Loucy (cell line): Measurements from ENCODE around the gene KIFC3.

Source experiments
- CTCF ChIP-seq: fragments of 200-600 bp; sonication (generic); conservative IDR thresholded peaks from 2 replicates; pipeline ENCODE4 v1.5.1; 2014; ENCODE audit warnings: mild to moderate bottlenecking, antibody characterized with exemption, low read length
- EZH2phosphoT487 ChIP-seq: fragments of 200-600 bp; IDR thresholded peaks from 2 replicates; pipeline ENCODE4 v1.6.1; 2018; ENCODE audit warnings: antibody characterized with exemption, mild to moderate bottlenecking, moderate library complexity, borderline replicate concordance

DNA sequence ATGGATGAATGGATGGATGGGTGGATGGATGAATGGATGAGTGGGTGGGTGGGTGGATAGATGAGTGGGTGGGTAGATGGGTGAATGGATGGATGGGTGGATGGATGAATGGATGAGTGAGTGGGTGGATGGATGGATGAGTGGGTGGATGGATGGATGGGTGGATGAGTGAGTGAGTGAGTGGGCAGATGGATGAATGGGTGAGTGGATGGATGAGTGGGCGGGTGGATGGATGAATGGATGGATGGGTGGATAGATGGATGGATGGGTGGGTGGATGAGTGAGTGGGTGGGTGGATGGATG, 73.2 kb downstream of the KIFC3 start:
- TF ChIP-seq CTCF (no peak), EZH2phosphoT487 (no peak)
